Rectal smooth muscle tissue (tissue), 1 donor: ENCODE measurements around the gene LRP8.

Source experiments
- H3K27ac ChIP-seq: one replicate; pipeline ENCODE4 v1.7.0; 2013; ENCODE audit warnings: low read depth, low read length, inconsistent platforms
- H3K27me3 ChIP-seq: one replicate; pipeline ENCODE4 v1.7.0; 2013; ENCODE audit warnings: low read length; ENCODE audit not compliant: control insufficient read depth, insufficient read depth
- H3K36me3 ChIP-seq: one replicate; pipeline ENCODE4 v1.7.0; 2013; ENCODE audit warnings: low read length; ENCODE audit not compliant: control insufficient read depth, insufficient read depth
- H3K4me1 ChIP-seq: one replicate; pipeline ENCODE4 v1.7.0; 2013; ENCODE audit warnings: low read length; ENCODE audit not compliant: control insufficient read depth, insufficient read depth
- H3K4me3 ChIP-seq: one replicate; pipeline ENCODE4 v1.7.0; 2013; ENCODE audit warnings: low read length
- H3K9ac ChIP-seq: one replicate; pipeline ENCODE4 v1.7.0; 2013; ENCODE audit warnings: low read length

Gene LRP8

GRCh38 chr1:53352561-53352960 lies 24.7 kb upstream of the LRP8 start:
- no peak overlapping the region for H3K9ac ChIP-seq
- H3K4me3 ChIP-seq, result no peak overlapping the region
- no peak overlapping the region for H3K27ac ChIP-seq
- no peaks in the 10 kb centered on the region for H3K4me1 ChIP-seq
- H3K36me3 ChIP-seq, result no peaks in the 10 kb centered on the region
- no peaks in the 10 kb centered on the region for H3K27me3 ChIP-seq

- no peaks in the 10 kb centered on the region for H3K4me1 ChIP-seq
- no peak overlapping the region for H3K9ac ChIP-seq
- no peaks in the 10 kb centered on the region for H3K27me3 ChIP-seq
- H3K4me3 ChIP-seq, result no peak overlapping the region
- no peak overlapping the region for H3K27ac ChIP-seq
- no peaks in the 10 kb centered on the region for H3K36me3 ChIP-seq
Measured at GRCh38 chr1:53350853-53351767, 23.2 kb upstream of the LRP8 start.

- H3K4me3 ChIP-seq, result no peak overlapping the region
- H3K4me1 ChIP-seq, result no peaks in the 10 kb centered on the region
- H3K27me3 ChIP-seq, result no peaks in the 10 kb centered on the region
- H3K27ac ChIP-seq, result no peak overlapping the region
- H3K9ac ChIP-seq, result no peak overlapping the region
- H3K36me3 ChIP-seq, result no peaks in the 10 kb centered on the region
Measured at GRCh38 chr1:53349968-53350852, 22.3 kb upstream of the LRP8 start.

- no peak overlapping the region for H3K9ac ChIP-seq
- no peak overlapping the region for H3K4me3 ChIP-seq
- no peaks in the 10 kb centered on the region for H3K4me1 ChIP-seq
- no peak overlapping the region for H3K27ac ChIP-seq
- no peaks in the 10 kb centered on the region for H3K36me3 ChIP-seq
- no peaks in the 10 kb centered on the region for H3K27me3 ChIP-seq
Measured at GRCh38 chr1:53349369-53349835, 21.5 kb upstream of the LRP8 start.

GRCh38 chr1:53348486-53349368 lies 20.9 kb upstream of the LRP8 start:
- Histone ChIP-seq H3K27me3 (no peaks in the 10 kb centered on the region), H3K4me3 (no peak overlapping the region), H3K27ac (no peak overlapping the region), H3K36me3 (no peaks in the 10 kb centered on the region), H3K9ac (no peak overlapping the region), H3K4me1 (no peaks in the 10 kb centered on the region)

- Histone ChIP-seq H3K27me3 (no peaks in the 10 kb centered on the region), H3K36me3 (no peaks in the 10 kb centered on the region), H3K4me1 (no peaks in the 10 kb centered on the region), H3K4me3 (no peak overlapping the region), H3K9ac (no peak overlapping the region), H3K27ac (no peak overlapping the region)
Measured at GRCh38 chr1:53346814-53347176, 18.9 kb upstream of the LRP8 start.

- Histone ChIP-seq H3K27me3 (no peaks in the 10 kb centered on the region), H3K27ac (no peak overlapping the region), H3K9ac (no peak overlapping the region), H3K4me3 (no peak overlapping the region), H3K36me3 (no peaks in the 10 kb centered on the region), H3K4me1 (no peaks in the 10 kb centered on the region)
Measured at GRCh38 chr1:53345996-53346813, 18.3 kb upstream of the LRP8 start.

GRCh38 chr1:53344921-53345838 lies 17.3 kb upstream of the LRP8 start:
- H3K4me1 ChIP-seq, result no peaks in the 10 kb centered on the region

GRCh38 chr1:53343831-53344668 lies 16.2 kb upstream of the LRP8 start:
- H3K27me3 ChIP-seq, result no peaks in the 10 kb centered on the region
- H3K4me1 ChIP-seq, result no peaks in the 10 kb centered on the region
- no peak overlapping the region for H3K27ac ChIP-seq
- H3K4me3 ChIP-seq, result no peak overlapping the region
- no peak overlapping the region for H3K9ac ChIP-seq
- no peaks in the 10 kb centered on the region for H3K36me3 ChIP-seq

More at GRCh38 chr1:53344921-53345838, 17.3 kb upstream of the LRP8 start:
- Histone ChIP-seq H3K36me3 (no peaks in the 10 kb centered on the region), H3K4me3 (no peak overlapping the region), H3K9ac (no peak overlapping the region), H3K27ac (no peak overlapping the region), H3K27me3 (no peaks in the 10 kb centered on the region)

GRCh38 chr1:53342735-53343470 lies 15.0 kb upstream of the LRP8 start:
- H3K4me1 ChIP-seq, result no peaks in the 10 kb centered on the region
- no peak overlapping the region for H3K9ac ChIP-seq
- H3K27me3 ChIP-seq, result no peaks in the 10 kb centered on the region
- no peaks in the 10 kb centered on the region for H3K36me3 ChIP-seq
- H3K4me3 ChIP-seq, result no peak overlapping the region
- H3K27ac ChIP-seq, result no peak overlapping the region
